Measurements from ENCODE around the gene PDCD2.

The PDCD2 gene

DNA sequence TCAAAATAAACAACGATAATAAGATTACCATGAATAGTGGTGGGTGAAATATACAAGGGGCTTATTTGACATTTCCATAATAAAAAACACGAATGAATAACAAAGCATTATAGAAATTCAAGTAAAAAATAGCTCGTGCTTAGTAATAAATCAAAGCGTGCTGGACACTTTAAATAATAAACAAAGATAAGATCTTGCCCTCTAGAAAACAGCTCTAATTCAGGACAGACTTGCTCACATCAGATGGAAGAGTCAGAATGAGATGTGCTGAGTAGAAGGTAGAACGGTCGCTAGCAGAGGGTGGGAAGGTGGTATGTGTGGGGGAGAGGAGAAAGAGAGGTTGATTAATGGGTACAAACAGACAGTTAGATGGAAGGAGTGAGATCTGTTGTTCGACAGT, 58.6 kb downstream of the PDCD2 start:
- no peak overlapping the region for H3K4me2 ChIP-seq (ENCODE audit: low read length)
- no peaks in the 10 kb centered on the region for H3K4me1 ChIP-seq (ENCODE audit: control insufficient read depth, low read length)
- TF ChIP-seq, protein P1, sequence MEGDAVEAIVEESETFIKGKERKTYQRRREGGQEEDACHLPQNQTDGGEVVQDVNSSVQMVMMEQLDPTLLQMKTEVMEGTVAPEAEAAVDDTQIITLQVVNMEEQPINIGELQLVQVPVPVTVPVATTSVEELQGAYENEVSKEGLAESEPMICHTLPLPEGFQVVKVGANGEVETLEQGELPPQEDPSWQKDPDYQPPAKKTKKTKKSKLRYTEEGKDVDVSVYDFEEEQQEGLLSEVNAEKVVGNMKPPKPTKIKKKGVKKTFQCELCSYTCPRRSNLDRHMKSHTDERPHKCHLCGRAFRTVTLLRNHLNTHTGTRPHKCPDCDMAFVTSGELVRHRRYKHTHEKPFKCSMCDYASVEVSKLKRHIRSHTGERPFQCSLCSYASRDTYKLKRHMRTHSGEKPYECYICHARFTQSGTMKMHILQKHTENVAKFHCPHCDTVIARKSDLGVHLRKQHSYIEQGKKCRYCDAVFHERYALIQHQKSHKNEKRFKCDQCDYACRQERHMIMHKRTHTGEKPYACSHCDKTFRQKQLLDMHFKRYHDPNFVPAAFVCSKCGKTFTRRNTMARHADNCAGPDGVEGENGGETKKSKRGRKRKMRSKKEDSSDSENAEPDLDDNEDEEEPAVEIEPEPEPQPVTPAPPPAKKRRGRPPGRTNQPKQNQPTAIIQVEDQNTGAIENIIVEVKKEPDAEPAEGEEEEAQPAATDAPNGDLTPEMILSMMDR (IDR thresholded peaks at IDR 0.05; ENCODE audit: low read depth, low read length, poor library complexity, severe bottlenecking), result no peak
- no peak for TF ChIP-seq EZH2phosphoT487 (IDR thresholded peaks at IDR 0.05; ENCODE audit: borderline replicate concordance, low read length)
- no peaks in the 10 kb centered on the region for H3K9me3 ChIP-seq (ENCODE audit: control insufficient read depth, insufficient read depth, low read length)
- no peaks in the 10 kb centered on the region for H3K27me3 ChIP-seq (ENCODE audit: control insufficient read depth, low read length)
- H3K27ac ChIP-seq (ENCODE audit: low read depth, low read length), result no peak overlapping the region
- no peaks in the 10 kb centered on the region for H3K36me3 ChIP-seq (ENCODE audit: control insufficient read depth, low read length)
- H3K4me3 ChIP-seq (ENCODE audit: low read length), result no peak overlapping the region
- no peaks in the 10 kb centered on the region for H3K79me2 ChIP-seq (ENCODE audit: control insufficient read depth, low read length)
- H3F3A ChIP-seq (ENCODE audit: control insufficient read depth, insufficient read depth), result peaks cover 3% of the 10 kb centered on the region; the same call in 1 of the 2 replicates
- no peaks in the 10 kb centered on the region for H3K9me2 ChIP-seq (replicated peaks; ENCODE audit: control insufficient read depth, low read length)
- H4K20me1 ChIP-seq (ENCODE audit: control insufficient read depth, insufficient read depth, low read depth, low read length), result no peaks in the 10 kb centered on the region

All from DOHH2 (cell line).